ENCODE data around the gene SASH1.
"Not testable (repeated sequence)": the region's sequence is repeated elsewhere in the genome, so short reads cannot be mapped to it uniquely, and the experiment has no call there.

SASH1 gene

GRCh38 chr6:148578837-148579565 lies 236.4 kb downstream of the SASH1 start:
- in situ Hi-C loops (cut with MboI; ENCODE audit: low pct_unique_long_range_greater_than_20kb, low sequenced_read_pairs), result loop anchor here (25.0 kb wide), 1 partner anchor 383 kb away; no protein-coding TSS in a partner anchor
- no peak for DNase-seq

- in situ Hi-C loops (cut with MboI; ENCODE audit: low pct_unique_long_range_greater_than_20kb, low sequenced_read_pairs), result loop anchor here (25.0 kb wide), 1 partner anchor 382 kb away; no protein-coding TSS in a partner anchor
- no peak for DNase-seq
These were observed 237.8 kb downstream of the SASH1 start for GRCh38 chr6:148580442-148580841.

GRCh38 chr6:148583631-148584030 lies 241.0 kb downstream of the SASH1 start:
- DNase-seq, result no peak
- in situ Hi-C loops (cut with MboI; ENCODE audit: low pct_unique_long_range_greater_than_20kb, low sequenced_read_pairs), result loop anchor here (25.0 kb wide), 1 partner anchor 379 kb away; no protein-coding TSS in a partner anchor

- in situ Hi-C loops (cut with MboI; ENCODE audit: low pct_unique_long_range_greater_than_20kb, low sequenced_read_pairs), result loop anchor here (25.0 kb wide), 1 partner anchor 377 kb away; no protein-coding TSS in a partner anchor
- not testable (repeated sequence) for DNase-seq
These were observed 243.0 kb downstream of the SASH1 start for GRCh38 chr6:148585641-148586040.

- no peak for DNase-seq
- in situ Hi-C loops (cut with MboI; ENCODE audit: low pct_unique_long_range_greater_than_20kb, low sequenced_read_pairs), result loop anchor here (25.0 kb wide), 1 partner anchor 371 kb away; no protein-coding TSS in a partner anchor
These were observed 248.2 kb downstream of the SASH1 start for GRCh38 chr6:148590883-148591282.

GRCh38 chr6:148591656-148592055 lies 249.0 kb downstream of the SASH1 start:
- in situ Hi-C loops (cut with MboI; ENCODE audit: low pct_unique_long_range_greater_than_20kb, low sequenced_read_pairs), result loop anchor here (25.0 kb wide), 1 partner anchor 371 kb away; no protein-coding TSS in a partner anchor
- DNase-seq, result no peak

- in situ Hi-C loops (cut with MboI; ENCODE audit: low pct_unique_long_range_greater_than_20kb, low sequenced_read_pairs), result loop anchor here (25.0 kb wide), 1 partner anchor 369 kb away; no protein-coding TSS in a partner anchor
- no peak for DNase-seq
These were observed 250.6 kb downstream of the SASH1 start for GRCh38 chr6:148593130-148593812.

GRCh38 chr6:148593813-148594170 lies 251.2 kb downstream of the SASH1 start:
- in situ Hi-C loops (cut with MboI; ENCODE audit: low pct_unique_long_range_greater_than_20kb, low sequenced_read_pairs), result loop anchor here (25.0 kb wide), 1 partner anchor 369 kb away; no protein-coding TSS in a partner anchor
- no peak for DNase-seq

- in situ Hi-C loops (cut with MboI; ENCODE audit: low pct_unique_long_range_greater_than_20kb, low sequenced_read_pairs), result loop anchor here (25.0 kb wide), 1 partner anchor 367 kb away; no protein-coding TSS in a partner anchor
- DNase-seq, result no peak
These were observed 252.9 kb downstream of the SASH1 start for GRCh38 chr6:148595550-148595949.

- in situ Hi-C loops (cut with MboI; ENCODE audit: low pct_unique_long_range_greater_than_20kb, low sequenced_read_pairs), result loop anchor here (25.0 kb wide), 1 partner anchor 365 kb away; no protein-coding TSS in a partner anchor
- DNase-seq, result peak; percentile 13
These were observed 254.3 kb downstream of the SASH1 start for GRCh38 chr6:148596891-148597455.

- no peak for DNase-seq
- in situ Hi-C loops (cut with MboI; ENCODE audit: low pct_unique_long_range_greater_than_20kb, low sequenced_read_pairs), result loop anchor here (25.0 kb wide), 1 partner anchor 364 kb away; no protein-coding TSS in a partner anchor
These were observed 256.1 kb downstream of the SASH1 start for GRCh38 chr6:148598724-148599123.

GRCh38 chr6:148599967-148600426 lies 257.4 kb downstream of the SASH1 start:
- DNase-seq, result no peak
- in situ Hi-C loops (cut with MboI; ENCODE audit: low pct_unique_long_range_greater_than_20kb, low sequenced_read_pairs), result loop anchor here (25.0 kb wide), 1 partner anchor 362 kb away; no protein-coding TSS in a partner anchor
